Measurements from ENCODE around the gene SESN1. TPM values are rescaled to one million over a fixed set of nuclear protein-coding genes. Genes with fewer than 3 reads are reported as not detected.

SESN1 gene
- total and polyA plus RNA-seq, 9 of the 15 experiments (the other 6 are each of a cell fraction or from before 2014, with no cell fraction given) = 3.1 to 13.0 (median 7.4) TPM

- TF ChIP-seq ZNF639 (CRISPR knock-in tag; conservative IDR thresholded peaks at IDR 0.05 in 1 of 2, IDR thresholded peaks at IDR 0.05 in 1 of 2) (no peak), ZNF316 (IDR thresholded peaks at IDR 0.05) (no peak), PHF8 (IDR thresholded peaks at IDR 0.05; ENCODE audit: borderline replicate concordance, low read length) (no peak), PRPF4 (IDR thresholded peaks at IDR 0.05; ENCODE audit: insufficient read depth, low read depth, low read length, poor library complexity, severe bottlenecking) (no peak), CBFA2T3 (IDR thresholded peaks at IDR 0.05) (no peak)
Measured at GRCh38 chr6:109062216-109062615, 32.4 kb downstream of the SESN1 start (continued).

GRCh38 chr6:109060571-109060970 lies 34.1 kb downstream of the SESN1 start:
- Histone ChIP-seq H3K27me3 (ENCODE audit: control insufficient read depth in 2 of 2, insufficient read depth in 2 of 2, low read length in 2 of 2) (no peaks in the 10 kb centered on the region), H3K9me1 (ENCODE audit: control insufficient read depth, insufficient read depth, low read length) (no peaks in the 10 kb centered on the region), H3K79me2 (ENCODE audit: control insufficient read depth, insufficient read depth, low read length) (no peaks in the 10 kb centered on the region), H3K36me3 (ENCODE audit: control insufficient read depth, insufficient read depth, low read length) (no peaks in the 10 kb centered on the region), H3K4me2 (ENCODE audit: insufficient read depth, low read length) (no peak overlapping the region), H3K9ac (ENCODE audit: insufficient read depth in 1 of 2, low read depth in 2 of 2, low read length in 2 of 2) (no peak overlapping the region), H3K4me3 (no peak overlapping the region), H3K9me3 (replicated peaks; ENCODE audit: control insufficient read depth, insufficient read depth, low read depth, low read length) (no peaks in the 10 kb centered on the region), H2AFZ (ENCODE audit: low read depth, low read length) (no peak overlapping the region), H4K20me1 (replicated peaks; ENCODE audit: control insufficient read depth, insufficient read depth, low read length) (no peaks in the 10 kb centered on the region), H3K27ac (ENCODE audit: extremely low read depth, low read depth, low read length) (no peak overlapping the region), H3K4me1 (replicated peaks in 1 of 2; ENCODE audit: control insufficient read depth in 2 of 2, insufficient read depth in 2 of 2, low read length in 2 of 2) (peaks cover 0 to 11% of the 10 kb centered on the region in 2 experiments; a peak in 2 of 5 replicates)
- ChIA-PET CTCF (ENCODE audit: low intra/inter-chr PET ratio) (no interaction called here), POLR2A (interaction anchor here (0.6 kb wide), 1 partner anchor 39 kb away, joined by 3 read pairs; no protein-coding TSS in a partner anchor)
- intact Hi-C loops (cut with micrococcal nuclease) (no loop called here), in situ Hi-C loops (cut with MboI) (loop anchor here (25.0 kb wide), 1 partner anchor 148 kb away; no protein-coding TSS in a partner anchor)
- FAIRE-seq (no peak), ATAC-seq (no peak), DNase-seq (ENCODE audit: extremely low read depth in 1 of 4, low spot score in 3 of 4) (no peak)
- no TSS peak for BruUV-seq (replicated peaks)
- 43% methylated on average over 2 of the region's 2 CpGs for WGBS (ENCODE audit: insufficient coverage, low coverage, missing lambda C conversion rate)
- TF ChIP-seq NRF1 (conservative IDR thresholded peaks at IDR 0.05 in 1 of 2, IDR thresholded peaks at IDR 0.05 in 1 of 2) = no peak
- TF ChIP-seq CBX3 (IDR thresholded peaks at IDR 0.05; ENCODE audit: borderline replicate concordance in 1 of 2, low read length in 2 of 2) = no peak
